ENCODE results near the gene EIF4G1. TPM values are rescaled to one million over a fixed set of nuclear protein-coding genes. Genes with fewer than 3 reads are reported as not detected.

The EIF4G1 gene
- total RNA-seq, 1 experiment from 2014 or later = 532 TPM

DNA sequence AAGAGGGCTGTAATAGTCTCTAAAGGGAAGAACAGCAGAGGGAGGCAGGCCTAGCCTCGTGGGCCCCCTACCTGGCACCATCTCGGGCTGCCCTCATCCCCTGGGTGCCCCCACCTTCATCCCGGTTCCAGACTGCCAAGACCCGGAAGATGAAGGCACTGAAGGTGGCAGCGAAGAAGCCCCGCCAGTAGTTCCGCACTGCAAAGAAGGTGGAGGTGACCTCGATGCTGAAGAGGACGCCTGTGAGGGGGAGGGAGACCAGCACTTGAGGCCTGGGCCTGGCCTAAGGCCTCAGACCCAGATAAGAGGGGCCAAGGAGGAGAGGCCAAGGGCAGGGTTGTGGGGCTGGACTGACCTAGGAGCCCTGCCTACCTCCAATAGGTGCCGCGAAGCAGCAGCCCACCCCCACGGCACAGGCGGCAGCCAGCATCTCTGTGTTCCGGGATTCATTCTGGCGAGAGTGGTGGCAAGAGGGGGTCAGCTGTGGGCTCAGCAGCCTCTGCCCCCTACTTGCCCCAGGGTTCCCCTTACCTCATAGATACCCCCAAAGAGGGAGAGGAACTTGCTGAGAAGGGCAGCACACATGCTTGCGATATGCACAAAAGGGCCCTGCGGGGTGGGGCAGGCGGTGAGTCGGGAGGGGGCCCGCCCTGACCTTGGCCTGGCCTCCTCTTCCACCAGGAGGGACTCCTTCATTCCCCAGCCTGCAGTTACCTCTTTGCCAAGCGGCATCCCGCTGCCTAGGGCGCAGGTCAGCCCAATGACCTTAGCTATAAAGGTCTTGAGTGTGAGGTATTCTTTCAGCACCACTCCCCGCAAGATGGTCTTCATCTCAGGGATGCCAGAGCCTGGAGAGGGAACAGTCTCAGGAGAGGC, 43.1 kb downstream of the EIF4G1 start:
- no peaks in the 10 kb centered on the region for H3K79me1 ChIP-seq (ENCODE audit: insufficient read depth, low read depth, low read length, poor library complexity, severe bottlenecking)
- H3K4me3 Mint-ChIP-seq = no peak overlapping the region
- peak; percentile 21 for DNase-seq
- H3K9ac ChIP-seq (ENCODE audit: extremely low read depth, insufficient read length, low read length) = no peak overlapping the region
- H3K4me2 ChIP-seq (ENCODE audit: insufficient read depth, insufficient read length, low read length) = no peak overlapping the region
- no peak overlapping the region for H4K8ac ChIP-seq (replicated peaks; ENCODE audit: insufficient read length, low read depth, low read length)
- H2AK5ac ChIP-seq (ENCODE audit: insufficient read length, low read length) = no peak overlapping the region
- TF ChIP-seq, protein P1, sequence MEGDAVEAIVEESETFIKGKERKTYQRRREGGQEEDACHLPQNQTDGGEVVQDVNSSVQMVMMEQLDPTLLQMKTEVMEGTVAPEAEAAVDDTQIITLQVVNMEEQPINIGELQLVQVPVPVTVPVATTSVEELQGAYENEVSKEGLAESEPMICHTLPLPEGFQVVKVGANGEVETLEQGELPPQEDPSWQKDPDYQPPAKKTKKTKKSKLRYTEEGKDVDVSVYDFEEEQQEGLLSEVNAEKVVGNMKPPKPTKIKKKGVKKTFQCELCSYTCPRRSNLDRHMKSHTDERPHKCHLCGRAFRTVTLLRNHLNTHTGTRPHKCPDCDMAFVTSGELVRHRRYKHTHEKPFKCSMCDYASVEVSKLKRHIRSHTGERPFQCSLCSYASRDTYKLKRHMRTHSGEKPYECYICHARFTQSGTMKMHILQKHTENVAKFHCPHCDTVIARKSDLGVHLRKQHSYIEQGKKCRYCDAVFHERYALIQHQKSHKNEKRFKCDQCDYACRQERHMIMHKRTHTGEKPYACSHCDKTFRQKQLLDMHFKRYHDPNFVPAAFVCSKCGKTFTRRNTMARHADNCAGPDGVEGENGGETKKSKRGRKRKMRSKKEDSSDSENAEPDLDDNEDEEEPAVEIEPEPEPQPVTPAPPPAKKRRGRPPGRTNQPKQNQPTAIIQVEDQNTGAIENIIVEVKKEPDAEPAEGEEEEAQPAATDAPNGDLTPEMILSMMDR (conservative IDR thresholded peaks at IDR 0.05) = no peak
- no peak overlapping the region for H2BK120ac ChIP-seq (ENCODE audit: low read depth, low read length, poor library complexity, severe bottlenecking)
- no peak overlapping the region for H3K4ac ChIP-seq (ENCODE audit: low read depth, low read length)
- no peaks in the 10 kb centered on the region for H4K20me1 ChIP-seq (ENCODE audit: control insufficient read depth, insufficient read depth, insufficient read length)
- no peaks in the 10 kb centered on the region; the same call in 1 of the 2 replicates for H3K27me3 ChIP-seq (ENCODE audit: insufficient read depth, low read length)
- no peak overlapping the region for H3T11ph ChIP-seq (ENCODE audit: low read length)
- no peak overlapping the region for H2BK15ac ChIP-seq (ENCODE audit: low read depth, low read length)
- WGBS (ENCODE audit: extremely low coverage, insufficient read length, low lambda C conversion rate) = no CpG with 5 or more reads among the region's 24 CpGs
- no peak overlapping the region for H3K27ac ChIP-seq (ENCODE audit: insufficient read length, low read depth, low read length)
- H3K36me3 Mint-ChIP-seq (ENCODE audit: insufficient read depth in 1 of 3, low read depth in 3 of 3) = peaks cover 15 to 40% (median 34%) of the 10 kb centered on the region in 3 experiments; a peak in 6 of 7 replicates
- no peak overlapping the region for H3K18ac ChIP-seq (ENCODE audit: insufficient read length, low read depth, low read length)
- peaks cover 2% of the 10 kb centered on the region; the same call in 1 of the 2 replicates for H3K4me1 ChIP-seq (ENCODE audit: insufficient read depth, low read length)
- peaks cover 18 to 24% of the 10 kb centered on the region in 2 experiments for H3K4me1 Mint-ChIP-seq
- H3K27me3 Mint-ChIP-seq (ENCODE audit: low read depth) = peaks cover 8% of the 10 kb centered on the region
- no peak overlapping the region for H4K91ac ChIP-seq (ENCODE audit: insufficient read length, low read depth, low read length)
- H3K9me3 ChIP-seq (ENCODE audit: control insufficient read depth, low read depth, low read length) = no peaks in the 10 kb centered on the region
- H2BK12ac ChIP-seq (ENCODE audit: insufficient read length, low read depth, low read length) = no peak overlapping the region
- no peak overlapping the region for H4K5ac ChIP-seq (ENCODE audit: insufficient read length, low read depth, low read length)
- H3K14ac ChIP-seq (ENCODE audit: insufficient read depth, low read length) = no peak overlapping the region
- peaks cover 17% of the 10 kb centered on the region for H3K23me2 ChIP-seq (ENCODE audit: insufficient read length, low read depth, low read length, poor library complexity, severe bottlenecking)
- H2BK20ac ChIP-seq (ENCODE audit: low read depth, low read length, poor library complexity, severe bottlenecking) = no peak overlapping the region
- H3K79me2 ChIP-seq (ENCODE audit: insufficient read depth, low read length) = no peaks in the 10 kb centered on the region; the same call in 1 of the 2 replicates
- H3K23ac ChIP-seq (ENCODE audit: insufficient read length, low read depth, low read length) = no peak overlapping the region
- H2BK5ac ChIP-seq (ENCODE audit: insufficient read length, low read length) = no peak overlapping the region
- no peak overlapping the region for H3K27ac Mint-ChIP-seq
- no peaks in the 10 kb centered on the region; a peak in 1 of 5 replicates for H3K9me3 Mint-ChIP-seq
- no peak overlapping the region for H2AFZ ChIP-seq (ENCODE audit: low read length)
- no peak overlapping the region for H3K56ac ChIP-seq (ENCODE audit: insufficient read length, low read depth, low read length)
